Ovary (tissue), 3 donors: Measurements from ENCODE around the gene TXNDC17.

Experiments
- CTCF ChIP-seq, 3 donors: fragments of 450-650 bp in 2 of 3; fragments of 200-600 bp in 1 of 3; IDR thresholded peaks; one replicate each; pipeline versions ENCODE4 v1.5.1 to v1.8.0; 2016 to 2022; ENCODE audit warnings: antibody characterized with exemption in 3 of 3, mild to moderate bottlenecking in 1 of 3
- POLR2A ChIP-seq: fragments of 450-650 bp; IDR thresholded peaks from one replicate; pipeline ENCODE4 v1.6.1; 2017; ENCODE audit warnings: antibody characterized with exemption, mild to moderate bottlenecking, moderate library complexity
- donor health status: DM: no; HTN: no; CAD: no.

- TF ChIP-seq CTCF (IDR thresholded peaks at IDR 0.05) (no peak), POLR2A (no peak)
Measured at GRCh38 chr17:6691546-6691945, 50.7 kb downstream of the TXNDC17 start.
